ENCODE results near the gene PRPF38A.

Gene PRPF38A

DNA sequence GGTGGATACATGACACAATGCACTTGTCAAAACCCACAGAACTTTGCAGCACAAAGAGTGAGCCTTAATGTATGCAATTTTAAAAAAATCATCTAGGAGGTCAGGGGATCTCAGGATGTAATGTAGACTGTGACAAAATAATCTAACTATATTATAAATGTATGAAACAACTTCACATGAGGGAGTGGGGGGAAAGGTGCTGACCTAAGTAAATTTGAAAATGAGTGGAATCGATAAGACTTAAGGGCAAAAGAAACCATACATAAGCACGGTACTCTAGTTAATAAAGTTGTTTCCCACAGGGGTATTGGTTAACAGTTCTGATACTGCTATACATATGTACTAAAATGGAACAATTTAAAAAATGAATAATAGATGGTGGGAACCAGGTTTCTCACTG lies 64.7 kb downstream of the PRPF38A start:
- Histone ChIP-seq H3K79me2 (ENCODE audit: insufficient read depth, low read depth) (peaks cover 31% of the 10 kb centered on the region), H3K9ac (no peak overlapping the region)

More for the DNA sequence above, 64.7 kb downstream of the PRPF38A start:
- TF ChIP-seq, protein P1, sequence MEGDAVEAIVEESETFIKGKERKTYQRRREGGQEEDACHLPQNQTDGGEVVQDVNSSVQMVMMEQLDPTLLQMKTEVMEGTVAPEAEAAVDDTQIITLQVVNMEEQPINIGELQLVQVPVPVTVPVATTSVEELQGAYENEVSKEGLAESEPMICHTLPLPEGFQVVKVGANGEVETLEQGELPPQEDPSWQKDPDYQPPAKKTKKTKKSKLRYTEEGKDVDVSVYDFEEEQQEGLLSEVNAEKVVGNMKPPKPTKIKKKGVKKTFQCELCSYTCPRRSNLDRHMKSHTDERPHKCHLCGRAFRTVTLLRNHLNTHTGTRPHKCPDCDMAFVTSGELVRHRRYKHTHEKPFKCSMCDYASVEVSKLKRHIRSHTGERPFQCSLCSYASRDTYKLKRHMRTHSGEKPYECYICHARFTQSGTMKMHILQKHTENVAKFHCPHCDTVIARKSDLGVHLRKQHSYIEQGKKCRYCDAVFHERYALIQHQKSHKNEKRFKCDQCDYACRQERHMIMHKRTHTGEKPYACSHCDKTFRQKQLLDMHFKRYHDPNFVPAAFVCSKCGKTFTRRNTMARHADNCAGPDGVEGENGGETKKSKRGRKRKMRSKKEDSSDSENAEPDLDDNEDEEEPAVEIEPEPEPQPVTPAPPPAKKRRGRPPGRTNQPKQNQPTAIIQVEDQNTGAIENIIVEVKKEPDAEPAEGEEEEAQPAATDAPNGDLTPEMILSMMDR (conservative IDR thresholded peaks at IDR 0.05; ENCODE audit: low read depth, low read length) = no peak
- H3K4me1 ChIP-seq (ENCODE audit: low read depth, poor library complexity, severe bottlenecking) = peaks cover 40% of the 10 kb centered on the region
- no peak overlapping the region for H3K27ac ChIP-seq
- no peak overlapping the region for H3K4me2 ChIP-seq
- no peaks in the 10 kb centered on the region for H3K36me3 ChIP-seq (ENCODE audit: insufficient read depth)
- H4K20me1 ChIP-seq (ENCODE audit: insufficient read depth) = no peaks in the 10 kb centered on the region
- H2AFZ ChIP-seq (ENCODE audit: low read depth) = no peak overlapping the region
- no peak overlapping the region for H3K4me3 ChIP-seq (IDR thresholded peaks at IDR 0.05; ENCODE audit: insufficient read depth, low read depth, low read length)
- no peaks in the 10 kb centered on the region for H3K27me3 ChIP-seq (ENCODE audit: insufficient read depth, low read depth)
